ENCODE results near the gene RASSF3.
"Not testable (repeated sequence)": the region's sequence is repeated elsewhere in the genome, so short reads cannot be mapped to it uniquely, and the experiment has no call there.

GRCh38 chr12:64626588-64626987, 16.3 kb downstream of the RASSF3 start:
- not testable (repeated sequence) for TF ChIP-seq CTCF, POLR2A (IDR thresholded peaks at IDR 0.05)

Measured in heart left ventricle (tissue), 13 donors.